HEK293 (cell line): ENCODE data around the gene ZNF234.

Experiments used
- CTCF ChIP-seq: fragments of 450-650 bp; formaldehyde crosslinking; IDR thresholded peaks from 2 replicates; pipeline ENCODE4 v1.5.1; 2016; ENCODE audit warnings: missing biosample characterization, missing genetic modification characterization
- ZBTB1 ChIP-seq: fragments of 450-650 bp; formaldehyde crosslinking; IDR thresholded peaks from 2 replicates; pipeline ENCODE4 v1.5.1; 2016; ENCODE audit warnings: missing biosample characterization, missing genetic modification characterization

- TF ChIP-seq CTCF (tag by site-specific recombination) (no peak), ZBTB1 (no peak; the same call in 1 of the 2 replicates)
These were observed 65.9 kb downstream of the ZNF234 start for GRCh38 chr19:44207126-44207803.
